Stomach (tissue), 9 donors: ENCODE results near the gene DCN. TPM values are rescaled to one million over a fixed set of nuclear protein-coding genes. Genes with fewer than 3 reads are reported as not detected.

Source experiments
- DNase-seq, 2 donors: peaks; one replicate each; pipeline versions ENCODE4 v3.0.0 to v3.0.0-alpha.2; 2013 to 2019
- H3K27ac ChIP-seq, 5 donors: fragments of 200-600 bp in 4 of 5; sonication (generic) in 4 of 5; one replicate each; pipeline ENCODE4 v1.5.1; 2013 to 2019; ENCODE audit warnings: mild to moderate bottlenecking in 1 of 5, moderate library complexity in 1 of 5
- H3K27me3 ChIP-seq, 3 donors: fragments of 200-600 bp; sonication (generic); one replicate each; pipeline ENCODE4 v1.5.1; 2017 to 2019; ENCODE audit warnings: mixed run types in 1 of 3
- H3K36me3 ChIP-seq, 4 donors: fragments of 200-600 bp; sonication (generic); 1 replicate in 3 of 4; 2 replicates in 1 of 4; pipeline ENCODE4 v1.5.1; 2016 to 2019
- H3K4me1 ChIP-seq, 4 donors: fragments of 200-600 bp; sonication (generic); one replicate each; pipeline ENCODE4 v1.5.1; 2016 to 2019
- H3K4me3 ChIP-seq, 4 donors: fragments of 200-600 bp; sonication (generic) in 3 of 4; one replicate each; pipeline ENCODE4 v1.5.1; 2016 to 2019; ENCODE audit warnings: mild to moderate bottlenecking in 1 of 4
- H3K9me3 ChIP-seq, 4 donors: fragments of 200-600 bp; sonication (generic); one replicate each; pipeline ENCODE4 v1.5.1; 2016 to 2019
- CTCF ChIP-seq, 7 experiments: fragments of 450-650 bp in 4 of 7; fragments of 200-600 bp in 3 of 7; sonication (generic) in 3 of 7; IDR thresholded peaks; one replicate each; pipeline ENCODE4 v1.5.1; 2016 to 2019; ENCODE audit warnings: antibody characterized with exemption in 7 of 7, control low read depth in 2 of 7, mild to moderate bottlenecking in 1 of 7
- EP300 ChIP-seq: sonication (generic); formaldehyde crosslinking; IDR thresholded peaks from one replicate; pipeline ENCODE4 v1.6.1; 2017; ENCODE audit warnings: antibody characterized with exemption
- POLR2A ChIP-seq, 4 donors: fragments of 450-650 bp; IDR thresholded peaks; one replicate each; pipeline ENCODE4 v1.6.1; 2016; ENCODE audit warnings: antibody characterized with exemption in 4 of 4, control low read depth in 2 of 4, mild to moderate bottlenecking in 1 of 4, moderate library complexity in 1 of 4
- POLR2AphosphoS5 ChIP-seq, 3 donors: sonication (generic); formaldehyde crosslinking; IDR thresholded peaks; one replicate each; pipeline ENCODE4 v1.6.1; 2016; ENCODE audit warnings: antibody characterized with exemption in 3 of 3
- WGBS, 5 donors: extraction: QIAGEN DNeasy Blood & Tissue Kit in 3 of 5; methylation state at CpG; one replicate each; pipeline versions ENCODE4 v1.1.5 to v1.1.7; 2013 to 2018; 5-methylcytosine and 5-hydroxymethylcytosine counted together
- intact Hi-C: fragments of 100-400 bp; cut with DNase I; formaldehyde crosslinking; loops from one replicate; pipeline ENCODE4 v1.15.1; 2023; ENCODE audit warnings: low total_unique reads
- polyA plus RNA-seq, 3 donors: library from polyadenylated mRNA; stranded (reverse); fragments of 200-250 nt; gene quantifications; one replicate each; pipeline ENCODE4 v1.2.3, GENCODE V29; 2013
- small RNA-seq, 4 donors: library from RNA; depleted of rRNA; stranded (forward); fragments of <200 nt; gene quantifications; one replicate each; pipeline ENCODE3, GENCODE V24; 2016
- total RNA-seq, 5 donors: library from RNA; depleted of rRNA; stranded (reverse); fragments of >200 nt; gene quantifications; one replicate each; pipeline versions ENCODE4 v1.1.0 to v1.2.3, GENCODE V29; 2014 to 2016
- donor health status: healthy with polysubstance abuse.
- donor health status: Bipolar disorder and iron deficiency.
- donor health status: healthy.

The DCN gene
- total and polyA plus RNA-seq, 8 donors, result 145 to 1,044 (median 342) TPM

GRCh38 chr12:91091916-91092715 is 90.5 kb downstream of the DCN start:
- no peaks in the 10 kb centered on the region for H3K4me1 ChIP-seq
- H3K4me3 ChIP-seq, result no peak overlapping the region
- 71 to 89% (median 77%) methylated on average over 4 to 6 of the region's 6 CpGs for WGBS, 5 donors
- TF ChIP-seq POLR2AphosphoS5 (IDR thresholded peaks at IDR 0.05) (no peak), EP300 (no peak), POLR2A (IDR thresholded peaks at IDR 0.05) (no peak), CTCF (IDR thresholded peaks at IDR 0.05) (no peak)
- H3K36me3 ChIP-seq, result no peaks in the 10 kb centered on the region
- H3K9me3 ChIP-seq, result peaks cover 0 to 24% (median 10%) of the 10 kb centered on the region in 4 donors
- H3K27me3 ChIP-seq, result no peaks in the 10 kb centered on the region
- no peak overlapping the region for H3K27ac ChIP-seq
- DNase-seq, result no peak
- intact Hi-C loops, result no loop called here

Small RNA genes lying within 50 kb of the gene (small RNA-seq; reads per million reads assigned to genes)
- 0 reads per million in 4 donors for gene AC007115.1

Other genes starting within 250 kb of the DCN start
- not detected for gene CCER1, start 227.6 kb downstream of the DCN start, total RNA-seq
- not detected for gene CCER1, start 227.6 kb downstream of the DCN start, polyA plus RNA-seq
- gene EPYC, start 177.8 kb downstream of the DCN start, total RNA-seq, result not detected
- not detected for gene EPYC, start 177.8 kb downstream of the DCN start, polyA plus RNA-seq
- 1 to 10 TPM in 1 of 5 donors, not detected in 4; 2.2 TPM for gene KERA, start 124.8 kb downstream of the DCN start, total RNA-seq
- not detected for gene KERA, start 124.8 kb downstream of the DCN start, polyA plus RNA-seq
- gene LUM, start 71.3 kb downstream of the DCN start, total RNA-seq, result 100 to 1,000 TPM in 1 of 5 donors, 10 to 100 TPM in 3, 1 to 10 TPM in 1; 7.0 to 486 (median 18.1) TPM
- gene LUM, start 71.3 kb downstream of the DCN start, polyA plus RNA-seq, result 10 to 100 TPM in 2 of 3 donors, 1 to 10 TPM in 1; 6.9 to 46.1 (median 39.4) TPM